Measurements from ENCODE around the gene ZNF775. TPM values are rescaled to one million over a fixed set of nuclear protein-coding genes. Genes with fewer than 3 reads are reported as not detected.

The ZNF775 gene
- total RNA-seq, 1 donor from 2014 or later: 4.4 TPM

GRCh38 chr7:150388306-150388705 is 9.2 kb downstream of the ZNF775 start:
- intact Hi-C loops (cut with DNase I): no loop called here
- Histone ChIP-seq H3K27me3 (no peaks in the 10 kb centered on the region), H3K36me3 (peaks cover 5% of the 10 kb centered on the region), H3K4me3 (no peak overlapping the region), H3K9me3 (no peaks in the 10 kb centered on the region), H3K27ac (no peak overlapping the region), H3K4me1 (peaks cover 10% of the 10 kb centered on the region)
- DNase-seq (peak; percentile 43), ATAC-seq (no peak)
- TF ChIP-seq CTCF (IDR thresholded peaks at IDR 0.05): no peak

DNA sequence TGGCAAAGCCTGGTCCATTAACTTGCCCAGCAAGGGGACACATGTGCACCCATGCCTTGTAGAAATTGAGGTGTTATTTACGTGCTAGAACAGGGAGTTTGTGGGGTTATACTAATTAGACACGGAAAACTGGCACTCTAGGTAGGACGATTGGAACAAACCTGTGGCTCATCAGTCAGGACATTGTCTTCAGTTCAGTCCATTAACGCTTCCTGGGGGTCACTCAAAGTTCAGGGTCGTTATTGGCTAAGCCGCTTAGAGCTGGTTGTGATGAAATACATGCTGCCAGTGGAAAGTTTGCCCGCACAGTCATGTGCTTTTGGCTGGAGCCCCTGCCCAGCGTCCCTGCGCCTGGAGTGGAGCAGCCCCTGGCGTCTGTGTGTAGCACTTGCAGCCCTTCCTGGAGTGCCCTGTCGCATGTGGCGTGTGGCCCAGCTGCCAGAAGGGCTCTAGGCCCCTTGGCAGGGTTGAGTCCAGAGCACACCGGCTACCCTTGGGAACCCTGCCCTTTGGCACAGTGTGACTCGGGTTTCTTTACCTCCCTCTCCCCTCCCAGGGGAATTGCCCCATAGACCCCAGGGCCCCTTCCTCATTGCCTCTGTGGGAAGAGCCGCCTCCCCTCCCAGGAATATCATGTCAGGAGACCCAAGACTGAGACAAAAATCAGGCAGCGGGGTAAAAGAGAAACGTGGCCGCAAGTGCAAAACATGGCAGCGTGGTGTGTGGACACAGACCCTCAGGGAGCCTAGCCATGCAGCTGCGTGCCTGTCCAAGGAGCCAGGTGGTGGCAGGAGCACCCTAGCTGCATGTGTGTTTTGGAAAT is 9.8 kb downstream of the ZNF775 start:
- no peaks in the 10 kb centered on the region for H3K27me3 ChIP-seq
- H3K36me3 ChIP-seq: peaks cover 5% of the 10 kb centered on the region
- DNase-seq (peak; percentile 91), ATAC-seq (peak; percentile 97)
- H3K4me1 ChIP-seq: peaks cover 10% of the 10 kb centered on the region
- TF ChIP-seq CTCF (IDR thresholded peaks at IDR 0.05): peak; percentile 67
- no peaks in the 10 kb centered on the region for H3K9me3 ChIP-seq
- intact Hi-C loops (cut with DNase I): no loop called here
- H3K4me3 ChIP-seq: no peak overlapping the region
- H3K27ac ChIP-seq: no peak overlapping the region

- H3K4me3 ChIP-seq: no peak overlapping the region
- H3K4me1 ChIP-seq: peaks cover 10% of the 10 kb centered on the region
- H3K27ac ChIP-seq: no peak overlapping the region
- no peak for TF ChIP-seq CTCF (IDR thresholded peaks at IDR 0.05)
- DNase-seq: no peak
- H3K9me3 ChIP-seq: no peaks in the 10 kb centered on the region
- ATAC-seq: no peak
- no peaks in the 10 kb centered on the region for H3K27me3 ChIP-seq
- intact Hi-C loops (cut with DNase I): no loop called here
- H3K36me3 ChIP-seq: peaks cover 5% of the 10 kb centered on the region
These were observed 10.3 kb downstream of the ZNF775 start for GRCh38 chr7:150389532-150389816.

GRCh38 chr7:150390205-150390604 is 11.1 kb downstream of the ZNF775 start:
- H3K27ac ChIP-seq: no peak overlapping the region
- DNase-seq (no peak), ATAC-seq (no peak)
- no peak for TF ChIP-seq CTCF (IDR thresholded peaks at IDR 0.05)
- H3K27me3 ChIP-seq: no peaks in the 10 kb centered on the region
- H3K4me3 ChIP-seq: no peak overlapping the region
- intact Hi-C loops (cut with DNase I): no loop called here
- H3K9me3 ChIP-seq: no peaks in the 10 kb centered on the region
- H3K36me3 ChIP-seq: peaks cover 5% of the 10 kb centered on the region
- peaks cover 10% of the 10 kb centered on the region for H3K4me1 ChIP-seq

DNA sequence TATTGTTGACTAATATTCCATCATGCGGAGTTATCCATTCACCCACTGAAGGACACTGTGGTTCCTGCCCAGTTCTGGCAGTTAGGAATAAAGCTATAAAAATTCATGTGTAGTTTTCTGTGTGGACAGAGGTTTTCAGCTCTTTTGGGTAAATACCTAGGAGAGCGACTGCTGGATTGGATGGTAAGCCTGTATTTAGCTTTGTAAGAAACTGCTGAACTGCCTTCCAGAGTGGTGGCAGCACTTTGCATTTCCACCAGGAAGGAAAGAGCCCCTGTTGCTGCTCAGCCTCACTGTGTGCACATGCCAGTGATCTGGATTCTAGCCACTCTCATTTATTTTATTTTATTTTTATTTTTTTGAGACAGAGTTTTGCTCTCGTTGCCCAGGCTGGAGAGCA is 14.2 kb downstream of the ZNF775 start:
- H3K4me1 ChIP-seq: peaks cover 9% of the 10 kb centered on the region
- no peak overlapping the region for H3K4me3 ChIP-seq
- ATAC-seq (no peak), DNase-seq (no peak)
- no peaks in the 10 kb centered on the region for H3K9me3 ChIP-seq
- H3K27me3 ChIP-seq: no peaks in the 10 kb centered on the region
- TF ChIP-seq CTCF (IDR thresholded peaks at IDR 0.05): no peak
- intact Hi-C loops (cut with DNase I): no loop called here
- peaks cover 11% of the 10 kb centered on the region for H3K36me3 ChIP-seq
- no peak overlapping the region for H3K27ac ChIP-seq

DNA sequence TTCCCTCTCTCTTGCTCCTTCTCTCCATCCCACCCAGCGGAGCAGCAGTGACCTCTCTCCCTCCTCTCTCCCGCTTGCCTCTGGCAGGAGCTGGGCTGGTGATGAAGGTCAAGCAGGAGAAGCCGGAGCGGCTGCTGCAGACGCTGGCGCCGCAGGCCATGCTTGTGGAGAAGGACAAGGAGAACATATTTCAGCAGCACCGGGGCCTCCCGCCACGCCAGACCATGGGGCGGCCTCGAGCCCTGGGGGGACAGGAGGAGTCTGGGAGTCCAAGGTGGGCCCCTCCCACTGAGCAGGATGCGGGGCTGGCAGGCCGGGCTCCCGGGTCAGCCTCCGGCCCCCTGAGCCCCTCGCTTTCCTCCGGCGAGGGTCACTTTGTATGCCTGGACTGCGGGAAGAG is 17.3 kb downstream of the ZNF775 start:
- intact Hi-C loops (cut with DNase I): no loop called here
- TF ChIP-seq CTCF (IDR thresholded peaks at IDR 0.05): no peak
- H3K27ac ChIP-seq: no peak overlapping the region
- peak; percentile 56 for DNase-seq
- peak; percentile 6 for ATAC-seq
- no peak overlapping the region for H3K4me3 ChIP-seq
- H3K9me3 ChIP-seq: no peaks in the 10 kb centered on the region
- peaks cover 6% of the 10 kb centered on the region for H3K36me3 ChIP-seq
- no peaks in the 10 kb centered on the region for H3K4me1 ChIP-seq
- no peaks in the 10 kb centered on the region for H3K27me3 ChIP-seq
